GM12878 (cell line): ENCODE measurements around the gene AP1B1. TPM values are rescaled to one million over a fixed set of nuclear protein-coding genes. Genes with fewer than 3 reads are reported as not detected.

ENCODE experiments used
- CBX3 ChIP-seq: fragments of 200-600 bp; sonication (generic); IDR thresholded peaks from 2 replicates; pipeline ENCODE4 v1.6.1; 2016; ENCODE audit warnings: low read depth, borderline replicate concordance
- CHD2 ChIP-seq: IDR thresholded peaks from 2 replicates; pipeline ENCODE4 v1.6.1; 2011; ENCODE audit warnings: low read depth, low read length, improper control_type of control experiment, borderline replicate concordance
- NBN ChIP-seq: fragments of 450-650 bp; IDR thresholded peaks from 2 replicates; pipeline ENCODE4 v1.6.1; 2016
- TBL1XR1 ChIP-seq: IDR thresholded peaks from 2 replicates; pipeline ENCODE4 v1.6.1; 2012; ENCODE audit warnings: low read depth, low read length, improper control_type of control experiment
- WRNIP1 ChIP-seq: IDR thresholded peaks from 2 replicates; pipeline ENCODE4 v1.6.1; 2011; ENCODE audit warnings: low read depth, low read length, improper control_type of control experiment, borderline replicate concordance
- polyA plus RNA-seq, 11 experiments: library from polyadenylated mRNA; depleted of rRNA in 4 of 11; unstranded in 6 of 11; stranded (reverse) in 5 of 11; fragments of >200 nt; fragmentation: Nextera tagmentation in 4 of 11; fragmentation: Illumina TruSeq in 1 of 11; extraction: Ambion mirVana in 4 of 11; extraction: Trizol in 1 of 11; gene quantifications; 1 replicate in 1 of 11; 2 replicates in 10 of 11; pipeline versions ENCODE4 v1.2.1 to v1.2.3, GENCODE V29; 2011 to 2016; ENCODE audit warnings: inconsistent platforms in 2 of 11, missing spikeins in 2 of 11, low read depth in 1 of 11
- total RNA-seq, 4 experiments: library from RNA; depleted of rRNA in 3 of 4; stranded (reverse); fragments of >200 nt in 3 of 4; fragmentation: Illumina TruSeq in 1 of 4; extraction: Trizol in 1 of 4; gene quantifications; 2 replicates each; pipeline versions ENCODE4 v1.2.1 to v1.2.3, GENCODE V29; 2013 to 2021
- TF ChIP-seq, protein P1 (sequence below): fragments of 450-650 bp; formaldehyde crosslinking; IDR thresholded peaks from 2 replicates; pipeline ENCODE4 v1.5.0; 2022; ENCODE audit warnings: mild to moderate bottlenecking, missing genetic modification characterization
- TF ChIP-seq, protein P2 (sequence below): fragments of 450-650 bp; IDR thresholded peaks from 2 replicates; pipeline ENCODE4 v1.6.1; 2017; ENCODE audit warnings: mild to moderate bottlenecking

Gene AP1B1
- total and polyA plus RNA-seq, 10 of the 15 experiments (the other 5 are each of a cell fraction or from before 2014, with no cell fraction given), result 2.1 to 98.6 (median 57.8) TPM

DNA sequence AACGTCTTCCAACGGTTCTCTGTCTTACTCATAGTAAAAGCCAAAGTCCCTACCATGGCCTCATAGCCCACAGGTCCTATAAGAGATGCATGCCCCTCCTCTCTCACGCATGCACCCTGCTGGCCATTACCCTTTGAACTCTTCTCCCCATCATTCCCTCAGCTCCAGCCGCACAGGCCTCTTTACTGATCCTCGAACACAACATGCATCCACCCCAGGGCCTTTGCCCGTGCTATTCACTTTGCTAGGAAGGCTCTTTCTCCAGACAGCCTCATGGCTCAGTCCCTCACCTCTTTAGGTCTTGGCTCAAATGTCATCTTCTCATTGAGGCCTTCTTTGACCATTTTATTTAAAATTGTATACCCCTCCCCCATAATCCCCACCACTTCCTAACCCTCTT lies 7.5 kb downstream of the AP1B1 start (continued):
- TF ChIP-seq TBL1XR1 (no peak), CHD2 (no peak), WRNIP1 (no peak), NBN (no peak), CBX3 (no peak)
- TF ChIP-seq, protein P1, sequence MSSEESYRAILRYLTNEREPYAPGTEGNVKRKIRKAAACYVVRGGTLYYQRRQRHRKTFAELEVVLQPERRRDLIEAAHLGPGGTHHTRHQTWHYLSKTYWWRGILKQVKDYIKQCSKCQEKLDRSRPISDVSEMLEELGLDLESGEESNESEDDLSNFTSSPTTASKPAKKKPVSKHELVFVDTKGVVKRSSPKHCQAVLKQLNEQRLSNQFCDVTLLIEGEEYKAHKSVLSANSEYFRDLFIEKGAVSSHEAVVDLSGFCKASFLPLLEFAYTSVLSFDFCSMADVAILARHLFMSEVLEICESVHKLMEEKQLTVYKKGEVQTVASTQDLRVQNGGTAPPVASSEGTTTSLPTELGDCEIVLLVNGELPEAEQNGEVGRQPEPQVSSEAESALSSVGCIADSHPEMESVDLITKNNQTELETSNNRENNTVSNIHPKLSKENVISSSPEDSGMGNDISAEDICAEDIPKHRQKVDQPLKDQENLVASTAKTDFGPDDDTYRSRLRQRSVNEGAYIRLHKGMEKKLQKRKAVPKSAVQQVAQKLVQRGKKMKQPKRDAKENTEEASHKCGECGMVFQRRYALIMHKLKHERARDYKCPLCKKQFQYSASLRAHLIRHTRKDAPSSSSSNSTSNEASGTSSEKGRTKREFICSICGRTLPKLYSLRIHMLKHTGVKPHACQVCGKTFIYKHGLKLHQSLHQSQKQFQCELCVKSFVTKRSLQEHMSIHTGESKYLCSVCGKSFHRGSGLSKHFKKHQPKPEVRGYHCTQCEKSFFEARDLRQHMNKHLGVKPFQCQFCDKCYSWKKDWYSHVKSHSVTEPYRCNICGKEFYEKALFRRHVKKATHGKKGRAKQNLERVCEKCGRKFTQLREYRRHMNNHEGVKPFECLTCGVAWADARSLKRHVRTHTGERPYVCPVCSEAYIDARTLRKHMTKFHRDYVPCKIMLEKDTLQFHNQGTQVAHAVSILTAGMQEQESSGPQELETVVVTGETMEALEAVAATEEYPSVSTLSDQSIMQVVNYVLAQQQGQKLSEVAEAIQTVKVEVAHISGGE, result no peak
- TF ChIP-seq, protein P2, sequence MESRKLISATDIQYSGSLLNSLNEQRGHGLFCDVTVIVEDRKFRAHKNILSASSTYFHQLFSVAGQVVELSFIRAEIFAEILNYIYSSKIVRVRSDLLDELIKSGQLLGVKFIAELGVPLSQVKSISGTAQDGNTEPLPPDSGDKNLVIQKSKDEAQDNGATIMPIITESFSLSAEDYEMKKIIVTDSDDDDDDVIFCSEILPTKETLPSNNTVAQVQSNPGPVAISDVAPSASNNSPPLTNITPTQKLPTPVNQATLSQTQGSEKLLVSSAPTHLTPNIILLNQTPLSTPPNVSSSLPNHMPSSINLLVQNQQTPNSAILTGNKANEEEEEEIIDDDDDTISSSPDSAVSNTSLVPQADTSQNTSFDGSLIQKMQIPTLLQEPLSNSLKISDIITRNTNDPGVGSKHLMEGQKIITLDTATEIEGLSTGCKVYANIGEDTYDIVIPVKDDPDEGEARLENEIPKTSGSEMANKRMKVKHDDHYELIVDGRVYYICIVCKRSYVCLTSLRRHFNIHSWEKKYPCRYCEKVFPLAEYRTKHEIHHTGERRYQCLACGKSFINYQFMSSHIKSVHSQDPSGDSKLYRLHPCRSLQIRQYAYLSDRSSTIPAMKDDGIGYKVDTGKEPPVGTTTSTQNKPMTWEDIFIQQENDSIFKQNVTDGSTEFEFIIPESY, result no peak
